KBM-7 (cell line): ENCODE data around the gene ARMC9.
"Not testable (repeated sequence)": the region's sequence is repeated elsewhere in the genome, so short reads cannot be mapped to it uniquely, and the experiment has no call there.

Experiments
- DNase-seq: peaks from one replicate; pipeline ENCODE4 v3.0.0-alpha.2; 2015
- in situ Hi-C: fragments of 300-500 bp; cut with MboI; formaldehyde crosslinking; loops from 2 replicates; pipeline ENCODE4 v1.14.3; 2020; ENCODE audit warnings: low sequenced_read_pairs, low pct_unique_long_range_greater_than_20kb, mixed read lengths

ARMC9 gene

DNA sequence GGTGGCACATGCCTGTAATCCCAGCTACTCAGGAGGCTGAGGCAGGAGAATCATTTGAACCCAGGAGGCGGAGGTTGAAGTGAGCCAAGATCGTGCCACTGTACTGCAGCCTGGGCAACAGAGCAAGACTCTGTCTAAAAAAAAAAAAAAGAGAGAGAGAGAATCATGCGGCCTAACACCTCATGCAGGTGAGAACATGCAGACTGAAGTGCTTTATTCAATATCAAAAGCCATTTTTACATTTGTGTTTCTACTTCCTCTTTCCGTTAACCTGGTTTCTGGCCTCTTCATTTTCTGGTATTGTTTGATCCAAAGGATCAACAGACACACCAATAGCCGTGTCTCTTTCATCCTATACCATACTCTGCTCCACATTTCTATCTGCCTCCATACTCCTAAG lies 19.6 kb upstream of the ARMC9 start:
- DNase-seq = peak; percentile 43
- in situ Hi-C loops = not testable (repeated sequence)

DNA sequence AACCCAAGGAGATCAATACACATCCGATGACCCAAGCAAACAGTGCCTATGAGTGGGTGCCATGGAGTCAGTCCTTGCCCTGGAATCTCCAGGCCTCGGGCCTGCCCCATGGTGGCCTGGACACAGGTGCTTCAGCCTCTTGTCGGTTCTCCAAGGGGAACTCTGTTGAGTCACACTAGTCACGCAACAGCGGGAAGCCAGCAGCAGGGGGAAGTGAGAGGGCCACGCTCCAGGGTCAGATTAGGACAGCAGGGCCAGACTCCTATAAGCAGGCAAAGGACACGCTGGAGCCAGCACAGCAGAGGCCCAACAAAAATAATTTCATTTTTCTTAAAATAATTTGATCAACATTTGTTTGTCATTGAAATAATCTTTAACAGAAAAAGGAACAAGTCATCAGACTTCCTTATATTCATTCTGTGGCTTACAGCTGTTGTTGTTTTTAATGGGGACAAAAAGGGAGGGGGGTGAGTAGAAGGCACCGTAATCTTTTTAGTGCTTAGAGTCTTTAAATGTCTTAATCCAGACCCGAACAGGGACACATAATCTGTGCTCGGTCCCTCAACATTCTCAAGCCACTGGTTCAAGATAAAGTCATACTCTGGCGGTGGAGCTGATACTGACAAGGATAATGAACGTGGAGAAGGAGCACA lies 16.4 kb upstream of the ARMC9 start:
- in situ Hi-C loops = no loop called here
- DNase-seq = peak; percentile 90

DNA sequence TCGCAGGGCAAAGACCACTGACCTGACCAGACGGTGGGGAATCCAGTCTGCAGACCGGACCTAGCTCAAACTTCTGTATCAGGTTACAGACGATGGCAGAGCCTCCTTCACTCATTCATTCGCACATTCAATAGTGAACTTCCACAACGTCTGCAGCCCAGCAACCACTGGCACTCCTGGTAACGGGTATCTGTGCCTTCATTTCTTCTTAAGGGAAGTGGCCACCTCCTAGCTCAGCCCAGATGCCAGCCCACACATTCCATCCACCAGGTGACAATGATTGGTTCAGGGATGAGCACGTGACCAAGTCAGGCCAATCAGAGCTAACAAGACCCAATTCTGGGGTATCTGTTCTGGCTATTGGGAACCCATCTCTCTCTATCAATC lies 15.9 kb upstream of the ARMC9 start:
- peak; percentile 75 for DNase-seq
- in situ Hi-C loops = no loop called here

DNA sequence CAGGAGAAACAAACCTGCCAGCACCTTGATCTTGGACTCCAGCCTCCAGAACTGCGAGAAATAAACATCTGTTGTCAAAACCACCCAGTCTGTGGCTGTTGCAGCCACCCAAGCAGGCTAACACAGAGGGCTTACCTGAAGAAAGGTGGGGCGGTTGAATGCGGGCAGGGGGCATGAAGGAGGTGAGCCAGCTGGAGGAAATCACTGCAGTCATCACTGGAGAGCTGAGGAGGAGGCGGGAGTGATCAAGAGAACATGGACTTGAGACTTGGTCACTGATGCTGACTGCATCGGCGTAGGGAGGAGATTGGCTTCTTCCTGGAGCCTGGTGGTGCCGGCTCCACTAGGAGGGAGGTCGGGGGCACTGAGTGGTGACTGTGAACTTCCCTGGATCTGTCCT lies 14.6 kb upstream of the ARMC9 start:
- in situ Hi-C loops = no loop called here
- no peak for DNase-seq

DNA sequence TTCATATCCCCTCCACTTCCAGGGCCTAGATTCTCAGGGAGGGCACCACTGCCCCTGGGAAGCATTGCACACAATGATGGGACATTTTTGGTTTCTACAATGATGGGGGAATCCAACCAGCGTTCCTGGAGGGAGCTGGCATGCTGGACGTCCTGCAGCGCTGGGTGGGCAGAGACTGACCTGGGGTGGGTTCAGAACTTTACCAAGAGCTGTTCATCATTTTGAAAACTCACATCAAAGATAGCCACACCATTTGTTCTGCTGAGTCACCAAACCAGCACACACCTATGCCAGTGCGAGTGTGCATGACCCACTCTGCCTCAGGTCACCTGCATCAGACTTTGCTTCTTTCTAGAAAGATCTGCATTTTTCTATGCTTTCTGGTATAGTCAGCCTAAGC lies 14.1 kb upstream of the ARMC9 start:
- in situ Hi-C loops = no loop called here

DNA sequence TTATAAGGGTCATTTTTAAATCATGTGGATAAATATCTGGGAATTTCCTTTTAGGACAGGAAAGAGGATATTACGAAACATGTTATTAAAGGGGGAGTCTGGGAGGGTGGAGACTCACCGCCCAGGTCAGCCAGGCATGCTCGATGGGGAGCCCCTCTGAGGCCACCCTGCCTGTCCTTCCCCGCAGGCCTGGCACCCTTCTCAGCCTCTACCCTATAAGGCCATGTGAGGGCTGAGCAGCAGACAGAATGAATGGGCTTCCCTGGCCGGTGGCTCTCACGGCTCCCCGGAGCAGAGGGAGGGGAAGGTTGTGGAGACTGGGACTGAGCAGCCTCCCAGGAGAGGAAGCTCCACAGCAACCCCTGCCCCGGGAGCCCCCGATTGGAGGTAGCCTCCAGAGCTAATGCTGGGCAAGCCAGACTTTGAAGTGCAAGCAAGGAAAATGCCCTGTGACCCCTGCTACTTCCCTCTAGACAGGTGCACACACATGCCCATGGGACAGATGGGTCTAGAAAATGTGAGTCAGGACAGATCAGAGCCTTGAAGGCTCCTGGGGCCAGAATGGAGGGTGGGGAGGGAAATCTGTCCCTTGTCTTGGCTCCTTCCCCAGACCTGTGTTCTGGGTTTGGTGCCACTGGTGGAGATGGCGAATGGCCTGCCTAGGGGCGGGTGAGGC lies 13.2 kb upstream of the ARMC9 start:
- DNase-seq = no peak
- in situ Hi-C loops = no loop called here

More for the DNA sequence above, 14.1 kb upstream of the ARMC9 start:
- DNase-seq = no peak

DNA sequence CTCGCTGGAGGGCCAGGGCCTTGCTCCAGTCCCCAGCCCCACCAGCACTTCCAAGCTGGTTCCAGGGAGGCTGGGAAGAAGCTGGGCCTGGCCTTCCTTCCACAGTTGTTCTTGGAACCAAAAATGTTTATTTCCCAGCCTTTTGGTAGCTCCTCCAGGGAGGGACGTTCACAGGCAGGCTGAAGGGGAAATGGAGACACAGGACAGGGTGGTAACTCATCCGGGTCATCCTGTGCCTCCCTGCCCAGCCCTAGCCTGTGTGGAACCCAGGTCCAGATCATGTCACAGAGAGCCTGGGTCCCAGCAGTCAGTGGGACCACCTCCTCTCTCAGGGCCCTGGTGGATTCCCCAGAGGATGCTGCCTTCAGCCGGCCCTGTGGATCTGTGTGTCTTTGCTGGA lies 12.5 kb upstream of the ARMC9 start:
- in situ Hi-C loops = no loop called here
- DNase-seq = no peak

DNA sequence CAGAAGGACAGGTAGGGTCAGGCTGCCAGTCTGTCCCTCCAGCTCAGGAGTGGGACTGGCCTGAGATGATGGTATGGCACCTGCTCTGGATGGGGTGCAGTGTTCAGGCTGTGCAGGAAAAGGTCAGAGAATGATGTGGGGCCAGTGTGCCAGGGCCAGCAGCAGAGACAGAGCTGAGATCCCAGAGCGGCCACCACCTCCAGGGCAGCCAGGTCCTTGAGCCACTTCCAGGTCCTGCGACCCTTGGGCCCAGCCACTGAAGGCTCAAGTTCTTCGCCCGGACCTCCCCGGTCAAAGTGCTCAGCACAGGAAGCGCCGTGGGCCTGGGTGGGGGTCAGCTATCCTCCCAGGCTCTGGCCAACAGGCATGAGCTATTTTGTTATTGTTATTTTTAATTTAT lies 12.1 kb upstream of the ARMC9 start:
- in situ Hi-C loops = no loop called here
- no peak for DNase-seq

DNA sequence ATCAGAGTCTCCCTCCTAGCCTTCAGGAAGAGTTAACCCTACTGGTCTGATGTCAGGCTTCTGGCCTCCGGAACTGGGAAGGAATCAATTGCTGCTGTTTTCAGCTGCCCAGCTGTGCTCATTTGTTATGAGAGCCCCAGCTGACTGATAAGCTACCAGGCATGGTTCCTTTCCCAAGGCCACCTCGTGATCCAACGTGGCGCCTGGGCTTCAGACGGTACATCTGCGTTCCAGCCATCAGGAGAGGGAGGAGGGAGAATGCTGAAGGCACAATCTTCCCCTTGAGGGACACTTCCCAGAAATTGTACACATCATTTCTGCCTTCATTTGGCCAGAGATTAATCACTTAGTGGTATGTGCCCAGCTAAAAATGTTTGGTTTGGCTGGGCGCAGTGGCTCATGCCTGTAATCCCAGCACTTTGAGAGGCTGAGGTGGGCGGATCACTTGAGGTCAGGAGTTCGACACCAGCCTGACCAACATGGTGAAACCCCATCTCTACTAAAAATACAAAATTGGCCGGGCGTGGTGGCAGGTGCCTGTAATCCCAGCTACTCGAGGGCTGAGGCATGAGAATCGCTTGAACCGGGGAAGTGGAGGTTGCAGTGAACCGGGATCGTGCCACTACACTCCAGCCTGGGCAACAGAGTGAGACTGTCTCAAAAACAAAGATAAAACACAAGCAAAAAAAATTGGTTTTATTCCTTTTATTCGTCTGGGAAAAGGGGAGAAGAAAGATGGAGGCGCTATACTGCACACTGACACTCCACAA lies 10.5 kb upstream of the ARMC9 start:
- DNase-seq = no peak
- in situ Hi-C loops = no loop called here

DNA sequence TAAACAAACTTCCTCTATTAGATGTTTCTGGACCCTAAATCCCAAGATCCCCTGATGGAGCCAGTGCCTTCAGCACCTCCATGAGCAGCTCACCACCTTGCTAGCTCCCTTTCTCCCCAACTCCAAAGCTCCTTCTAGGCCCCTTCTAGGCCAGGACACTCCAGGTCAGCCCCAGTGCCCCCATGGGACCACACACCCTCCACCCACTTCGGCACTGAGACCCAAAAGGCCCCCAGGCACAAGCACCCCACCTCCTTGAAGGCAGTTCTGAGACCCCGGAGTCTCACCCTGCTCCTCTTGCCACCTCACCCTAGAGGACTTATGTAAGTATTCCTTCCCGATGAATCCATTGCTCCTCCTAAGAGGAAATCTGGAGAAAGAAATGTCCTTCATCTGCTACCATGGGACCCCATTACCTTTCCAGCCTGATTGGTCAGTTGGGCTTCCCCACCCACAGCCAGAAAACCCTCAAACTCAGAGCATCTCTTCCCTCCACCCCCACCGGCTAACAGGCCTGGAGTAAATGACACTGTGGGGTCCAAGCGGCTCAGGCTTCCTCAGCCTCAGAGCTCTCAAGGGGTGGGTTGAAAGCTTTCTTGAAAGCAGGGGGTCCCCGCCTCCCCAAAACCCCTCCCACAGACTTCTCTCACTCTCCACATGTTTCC lies 9.8 kb upstream of the ARMC9 start:
- in situ Hi-C loops = no loop called here
- no peak for DNase-seq

DNA sequence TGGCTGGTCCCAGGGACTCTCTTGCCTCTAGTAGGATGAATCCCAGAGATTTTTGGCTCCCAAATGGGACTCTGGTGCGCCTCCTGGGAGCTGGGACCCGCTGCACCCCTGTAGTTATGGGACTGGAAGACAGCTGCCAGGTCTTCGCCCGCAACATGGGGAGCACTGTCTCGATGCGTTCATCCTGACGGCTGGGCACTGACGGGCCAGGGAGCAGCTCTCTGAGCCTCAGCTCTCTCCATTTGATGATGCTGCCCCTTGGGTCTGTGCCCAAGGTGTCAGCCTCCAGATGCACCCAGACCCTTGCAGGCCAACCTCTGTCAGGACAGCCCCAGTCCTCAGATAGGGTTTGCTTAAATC lies 9.3 kb upstream of the ARMC9 start:
- DNase-seq = no peak
- in situ Hi-C loops = no loop called here

DNA sequence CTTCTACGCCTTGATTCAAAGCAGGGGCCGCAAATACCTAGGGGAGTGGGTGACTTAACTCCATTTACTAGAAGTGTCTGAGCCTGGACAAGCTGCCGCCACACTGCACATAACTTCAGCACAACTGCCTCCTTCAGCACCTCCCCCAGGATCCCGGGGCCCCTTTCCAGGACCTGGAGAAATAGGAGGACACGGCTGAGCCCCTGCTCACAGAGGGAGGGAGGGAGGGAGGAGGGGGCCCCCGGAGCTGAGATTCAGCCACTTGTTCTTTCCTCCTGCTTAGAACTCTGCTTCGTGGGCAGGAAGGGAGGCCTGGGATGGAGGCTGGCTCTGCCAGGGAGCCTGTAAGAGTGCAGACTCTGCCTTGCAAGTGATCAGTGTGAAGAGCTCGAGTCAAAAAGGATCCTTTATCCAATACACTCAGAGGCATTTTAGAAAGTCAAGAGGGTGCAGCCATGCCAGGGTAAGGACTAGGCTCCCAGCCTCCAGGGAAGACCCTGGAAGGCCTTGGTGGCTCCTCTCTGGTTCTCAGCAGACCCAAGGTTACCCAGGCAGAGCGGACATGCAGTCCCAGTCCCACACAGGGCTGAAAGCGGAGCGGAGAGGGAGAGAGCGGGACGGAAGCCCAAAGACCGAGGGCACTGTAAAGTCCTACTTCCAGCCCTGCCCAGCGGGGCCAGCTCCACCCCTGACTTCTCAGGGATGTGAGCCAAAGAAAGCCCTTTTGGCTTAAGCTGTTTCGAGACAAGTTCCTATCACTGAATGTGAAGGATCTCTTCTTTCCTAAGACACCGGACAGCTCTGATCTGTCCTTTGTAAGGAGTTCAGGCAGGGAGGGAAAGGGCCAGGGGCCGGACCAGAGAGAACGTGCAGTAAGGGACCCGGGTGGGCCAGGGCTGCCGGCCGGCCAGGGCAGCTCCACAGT lies 8.6 kb upstream of the ARMC9 start:
- DNase-seq = no peak
- in situ Hi-C loops = no loop called here

DNA sequence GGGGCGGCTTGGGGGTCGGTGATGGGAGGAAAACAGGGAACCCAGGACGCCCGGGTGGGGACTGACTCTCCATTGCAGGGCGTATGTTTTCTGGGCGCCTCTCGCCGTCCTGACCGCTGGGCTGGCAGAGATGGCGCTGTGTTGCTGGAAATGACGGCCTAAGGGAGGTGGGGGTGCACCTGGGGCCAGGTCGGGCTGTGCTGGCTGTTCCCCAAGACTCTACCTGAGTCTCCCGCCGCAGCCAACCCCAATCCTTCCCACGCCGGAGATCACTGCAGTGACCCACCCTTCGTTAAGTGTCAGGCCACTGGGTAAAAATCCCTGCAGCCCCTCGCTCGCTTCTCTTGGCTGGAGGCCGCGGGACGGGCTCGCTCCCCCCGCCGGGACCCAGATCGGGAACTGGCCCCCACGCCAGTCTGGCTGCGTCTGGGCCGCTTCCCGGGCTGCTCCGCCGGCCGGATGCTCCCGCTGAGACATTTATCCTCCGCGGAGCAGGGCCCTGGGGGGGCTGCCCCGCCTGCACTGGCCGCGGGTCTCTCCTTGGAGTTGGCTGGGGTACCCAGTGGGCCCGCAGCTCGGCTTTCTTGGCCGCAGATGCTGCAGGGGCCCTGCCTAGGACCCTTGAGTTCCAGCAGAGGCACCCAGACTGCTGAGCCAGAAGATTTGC lies 7.8 kb upstream of the ARMC9 start:
- in situ Hi-C loops = no loop called here
- DNase-seq = no peak

DNA sequence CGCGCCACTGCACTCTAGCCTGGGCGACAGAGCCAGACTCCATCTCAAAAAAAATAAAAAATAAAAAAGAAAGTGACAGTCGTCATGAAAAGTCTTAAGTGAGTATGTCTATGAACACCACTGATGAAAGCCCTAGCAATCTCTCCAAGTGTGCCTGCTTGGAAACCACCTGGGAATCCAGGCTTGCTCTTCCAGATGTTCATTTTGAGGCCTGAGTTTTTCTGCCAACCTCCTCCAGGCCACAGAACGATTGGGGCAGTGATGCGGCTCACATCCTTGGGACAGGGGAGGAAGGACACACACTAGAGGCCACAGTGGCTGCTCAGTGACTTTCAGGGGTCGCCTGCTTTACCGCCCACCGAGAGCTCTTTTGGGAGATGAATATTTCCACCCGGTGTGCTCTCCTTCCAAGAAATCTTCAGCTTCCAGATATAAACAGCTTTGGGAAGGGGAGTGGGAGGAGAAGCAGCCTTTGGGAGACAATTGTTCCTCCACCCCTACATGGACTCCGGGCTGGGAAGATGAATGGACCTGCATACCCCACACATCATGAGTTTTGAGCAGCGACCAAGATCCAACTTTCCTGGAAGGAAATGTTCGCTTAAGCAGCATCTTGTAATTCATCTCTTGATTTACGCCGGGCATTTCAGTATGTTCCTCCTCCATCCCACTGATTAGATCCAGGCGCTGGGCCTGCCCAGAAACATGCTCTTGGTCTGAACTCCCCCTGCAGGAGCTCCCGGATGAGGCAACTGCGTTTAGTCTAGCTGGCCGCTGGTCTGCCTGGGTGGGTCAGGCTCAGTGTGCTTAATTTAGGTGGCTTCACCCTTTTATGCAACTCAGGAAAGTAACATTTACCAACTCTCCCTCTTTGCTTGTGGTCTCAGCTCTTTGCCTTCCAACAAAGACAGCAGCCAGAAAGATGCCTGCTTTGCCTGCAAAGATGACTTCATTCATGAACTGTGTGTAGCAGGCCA lies 6.2 kb upstream of the ARMC9 start:
- in situ Hi-C loops = no loop called here
- peak; percentile 64 for DNase-seq

DNA sequence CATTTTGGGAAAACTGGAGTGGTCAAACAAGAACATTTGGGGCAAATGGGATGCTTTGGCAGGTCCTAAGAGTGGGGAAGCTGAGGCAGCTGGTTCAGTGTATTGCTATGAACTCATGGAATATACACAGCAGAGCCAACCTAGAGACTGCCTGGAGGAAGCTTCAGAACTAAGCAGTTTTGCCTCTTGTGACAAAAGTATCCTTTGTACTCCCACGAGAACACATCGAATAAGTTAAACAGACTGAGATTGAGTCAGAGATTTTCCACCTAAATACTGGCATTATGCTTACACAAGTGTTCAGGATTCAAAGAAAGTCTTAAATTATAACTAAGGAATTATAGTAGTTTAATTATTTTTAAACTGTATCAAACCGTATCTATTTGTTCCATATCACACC lies 5.2 kb upstream of the ARMC9 start:
- DNase-seq = no peak
- in situ Hi-C loops = no loop called here

DNA sequence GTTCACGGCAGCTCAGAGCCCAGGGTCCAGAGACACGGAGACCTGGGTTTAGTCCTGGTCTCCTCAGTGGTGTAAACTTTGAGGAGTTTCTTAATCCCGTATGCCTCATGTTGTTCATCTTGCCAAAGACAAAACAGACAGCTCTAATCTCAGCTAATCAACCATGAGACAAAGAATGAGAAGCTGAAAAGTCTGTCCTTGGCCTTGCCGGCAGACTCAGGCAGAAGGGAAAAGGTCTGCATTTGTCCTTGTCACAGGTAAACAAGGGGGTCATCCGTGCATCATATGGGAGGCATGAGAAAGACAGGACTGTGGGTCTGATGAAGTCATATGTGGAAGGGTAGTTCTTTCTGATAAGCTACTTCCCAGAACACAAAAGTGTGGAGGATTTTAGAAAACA lies 1.8 kb upstream of the ARMC9 start:
- no peak for DNase-seq
- in situ Hi-C loops = no loop called here

DNA sequence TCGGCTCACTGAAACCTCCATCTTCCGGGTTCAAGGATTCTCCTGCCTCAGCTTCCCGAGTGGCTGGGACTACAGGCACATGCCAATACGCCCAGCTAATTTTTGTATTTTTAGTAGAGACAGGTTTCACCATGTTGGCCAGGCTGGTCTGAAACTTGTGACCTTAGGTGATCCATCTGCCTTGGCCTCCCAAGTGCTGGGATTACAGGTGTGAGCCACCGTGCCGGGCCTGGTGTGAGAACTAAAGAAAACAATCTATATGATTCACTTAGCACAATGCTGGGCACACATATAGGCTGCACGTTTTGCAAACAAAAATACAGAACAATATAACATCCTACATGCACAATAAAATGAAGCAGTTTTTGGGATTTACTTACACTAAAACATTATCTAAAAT lies 1.2 kb upstream of the ARMC9 start:
- in situ Hi-C loops, DNase-seq: not testable (repeated sequence)
